Measurements from ENCODE around the gene UBE2J2.

UBE2J2 gene

DNA sequence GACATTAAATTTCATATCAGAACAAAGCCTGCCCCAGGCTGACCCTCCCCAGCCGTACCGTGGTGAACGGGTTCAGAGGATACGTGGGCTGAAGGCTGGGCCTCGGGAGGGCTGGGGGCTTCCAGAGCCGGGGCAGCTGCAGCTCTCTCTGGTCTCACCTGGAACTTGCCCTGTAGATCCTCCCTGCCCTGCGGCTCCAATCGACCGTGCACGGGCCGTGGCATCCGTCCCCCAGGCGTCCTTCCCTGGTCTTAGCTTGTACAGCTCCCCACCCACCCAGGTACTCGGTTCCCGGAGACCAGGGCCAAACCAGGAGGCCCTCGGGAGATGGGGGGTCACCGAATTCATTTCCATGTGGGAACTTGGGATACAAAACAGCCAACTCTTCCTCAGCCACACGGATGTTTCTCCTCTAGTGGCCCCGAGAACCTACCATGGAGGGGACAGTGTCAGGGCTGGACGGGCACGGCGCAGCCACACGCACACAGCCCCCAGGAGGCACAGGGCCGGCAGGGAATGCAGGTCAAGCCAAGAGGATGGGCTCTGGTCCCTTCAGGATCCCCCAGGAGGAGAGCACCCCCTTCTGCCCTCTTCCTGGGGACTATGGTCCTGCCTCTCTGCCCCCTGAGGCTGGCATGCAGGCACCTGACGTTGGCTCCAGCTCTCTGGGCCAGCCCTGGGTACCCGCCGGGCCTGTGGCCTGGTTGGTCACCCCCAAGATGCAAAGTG lies 38.5 kb downstream of the UBE2J2 start (continued):
- TF ChIP-seq ZNF8 (CRISPR knock-in tag; IDR thresholded peaks at IDR 0.05) (no peak), ISL1 (CRISPR knock-in tag; IDR thresholded peaks at IDR 0.05) (no peak), ZNF70 (CRISPR knock-in tag; IDR thresholded peaks at IDR 0.05) (no peak), ZFP30 (CRISPR knock-in tag; IDR thresholded peaks at IDR 0.05) (no peak)
- TF ChIP-seq, protein P1, sequence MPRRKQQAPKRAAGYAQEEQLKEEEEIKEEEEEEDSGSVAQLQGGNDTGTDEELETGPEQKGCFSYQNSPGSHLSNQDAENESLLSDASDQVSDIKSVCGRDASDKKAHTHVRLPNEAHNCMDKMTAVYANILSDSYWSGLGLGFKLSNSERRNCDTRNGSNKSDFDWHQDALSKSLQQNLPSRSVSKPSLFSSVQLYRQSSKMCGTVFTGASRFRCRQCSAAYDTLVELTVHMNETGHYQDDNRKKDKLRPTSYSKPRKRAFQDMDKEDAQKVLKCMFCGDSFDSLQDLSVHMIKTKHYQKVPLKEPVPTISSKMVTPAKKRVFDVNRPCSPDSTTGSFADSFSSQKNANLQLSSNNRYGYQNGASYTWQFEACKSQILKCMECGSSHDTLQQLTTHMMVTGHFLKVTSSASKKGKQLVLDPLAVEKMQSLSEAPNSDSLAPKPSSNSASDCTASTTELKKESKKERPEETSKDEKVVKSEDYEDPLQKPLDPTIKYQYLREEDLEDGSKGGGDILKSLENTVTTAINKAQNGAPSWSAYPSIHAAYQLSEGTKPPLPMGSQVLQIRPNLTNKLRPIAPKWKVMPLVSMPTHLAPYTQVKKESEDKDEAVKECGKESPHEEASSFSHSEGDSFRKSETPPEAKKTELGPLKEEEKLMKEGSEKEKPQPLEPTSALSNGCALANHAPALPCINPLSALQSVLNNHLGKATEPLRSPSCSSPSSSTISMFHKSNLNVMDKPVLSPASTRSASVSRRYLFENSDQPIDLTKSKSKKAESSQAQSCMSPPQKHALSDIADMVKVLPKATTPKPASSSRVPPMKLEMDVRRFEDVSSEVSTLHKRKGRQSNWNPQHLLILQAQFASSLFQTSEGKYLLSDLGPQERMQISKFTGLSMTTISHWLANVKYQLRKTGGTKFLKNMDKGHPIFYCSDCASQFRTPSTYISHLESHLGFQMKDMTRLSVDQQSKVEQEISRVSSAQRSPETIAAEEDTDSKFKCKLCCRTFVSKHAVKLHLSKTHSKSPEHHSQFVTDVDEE (CRISPR knock-in tag; IDR thresholded peaks at IDR 0.05) = no peak

DNA sequence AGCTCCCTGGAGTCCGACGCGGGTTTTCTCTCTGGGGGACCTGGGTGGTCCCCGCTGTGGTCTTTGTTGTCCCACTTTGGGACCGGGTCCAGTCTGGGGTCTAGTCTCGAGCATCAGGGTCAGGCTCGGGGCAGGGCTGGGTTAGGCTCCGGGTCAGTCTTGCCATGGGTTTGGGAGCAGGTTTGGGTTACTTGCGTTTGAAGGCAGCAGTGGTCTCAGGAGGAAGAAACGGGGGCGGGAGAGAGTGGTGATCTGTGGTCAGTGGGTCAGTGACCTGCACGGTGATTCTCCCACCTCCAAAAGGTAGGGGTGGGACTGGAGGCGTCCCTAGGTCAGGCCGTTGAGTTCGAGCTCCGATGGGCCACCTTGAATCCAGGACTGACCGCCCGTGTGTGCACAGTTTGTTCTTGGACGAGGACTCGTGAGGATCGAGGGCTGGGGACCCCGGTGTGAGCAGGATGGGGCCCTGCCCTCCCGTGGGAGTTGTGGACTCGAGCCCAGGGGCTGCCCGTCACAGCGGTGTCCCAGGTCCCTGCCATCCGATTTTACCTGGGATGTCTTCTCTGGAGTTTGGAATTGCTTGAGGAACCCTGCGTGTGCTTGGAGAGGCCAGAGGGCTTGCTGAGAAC lies 39.4 kb downstream of the UBE2J2 start:
- TF ChIP-seq OSR1 (CRISPR knock-in tag; IDR thresholded peaks at IDR 0.05) (no peak), ZNF565 (CRISPR knock-in tag; conservative IDR thresholded peaks at IDR 0.05; ENCODE audit: low read depth) (no peak), ZFP30 (CRISPR knock-in tag; IDR thresholded peaks at IDR 0.05) (no peak), CSDC2 (CRISPR knock-in tag; IDR thresholded peaks at IDR 0.05) (no peak), TCF4 (CRISPR knock-in tag; IDR thresholded peaks at IDR 0.05; ENCODE audit: borderline replicate concordance) (no peak), ESRRG (CRISPR knock-in tag; IDR thresholded peaks at IDR 0.05) (no peak), ZNF70 (CRISPR knock-in tag; IDR thresholded peaks at IDR 0.05) (no peak), ZNF8 (CRISPR knock-in tag; IDR thresholded peaks at IDR 0.05) (no peak), SNAI2 (CRISPR knock-in tag; IDR thresholded peaks at IDR 0.05) (no peak), ZFP3 (CRISPR knock-in tag; IDR thresholded peaks at IDR 0.05) (no peak), ZC3H10 (CRISPR knock-in tag; IDR thresholded peaks at IDR 0.05) (no peak), BACH2 (CRISPR knock-in tag; IDR thresholded peaks at IDR 0.05; ENCODE audit: borderline replicate concordance) (no peak), ISL1 (CRISPR knock-in tag; IDR thresholded peaks at IDR 0.05) (no peak), ARNTL (CRISPR knock-in tag; IDR thresholded peaks at IDR 0.05; ENCODE audit: borderline replicate concordance, low read depth) (no peak), RARB (CRISPR knock-in tag; IDR thresholded peaks at IDR 0.05) (no peak)
- TF ChIP-seq, protein P2, sequence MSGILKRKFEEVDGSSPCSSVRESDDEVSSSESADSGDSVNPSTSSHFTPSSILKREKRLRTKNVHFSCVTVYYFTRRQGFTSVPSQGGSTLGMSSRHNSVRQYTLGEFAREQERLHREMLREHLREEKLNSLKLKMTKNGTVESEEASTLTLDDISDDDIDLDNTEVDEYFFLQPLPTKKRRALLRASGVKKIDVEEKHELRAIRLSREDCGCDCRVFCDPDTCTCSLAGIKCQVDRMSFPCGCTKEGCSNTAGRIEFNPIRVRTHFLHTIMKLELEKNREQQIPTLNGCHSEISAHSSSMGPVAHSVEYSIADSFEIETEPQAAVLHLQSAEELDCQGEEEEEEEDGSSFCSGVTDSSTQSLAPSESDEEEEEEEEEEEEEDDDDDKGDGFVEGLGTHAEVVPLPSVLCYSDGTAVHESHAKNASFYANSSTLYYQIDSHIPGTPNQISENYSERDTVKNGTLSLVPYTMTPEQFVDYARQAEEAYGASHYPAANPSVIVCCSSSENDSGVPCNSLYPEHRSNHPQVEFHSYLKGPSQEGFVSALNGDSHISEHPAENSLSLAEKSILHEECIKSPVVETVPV (CRISPR knock-in tag; IDR thresholded peaks at IDR 0.05) = no peak
- TF ChIP-seq, protein P3, sequence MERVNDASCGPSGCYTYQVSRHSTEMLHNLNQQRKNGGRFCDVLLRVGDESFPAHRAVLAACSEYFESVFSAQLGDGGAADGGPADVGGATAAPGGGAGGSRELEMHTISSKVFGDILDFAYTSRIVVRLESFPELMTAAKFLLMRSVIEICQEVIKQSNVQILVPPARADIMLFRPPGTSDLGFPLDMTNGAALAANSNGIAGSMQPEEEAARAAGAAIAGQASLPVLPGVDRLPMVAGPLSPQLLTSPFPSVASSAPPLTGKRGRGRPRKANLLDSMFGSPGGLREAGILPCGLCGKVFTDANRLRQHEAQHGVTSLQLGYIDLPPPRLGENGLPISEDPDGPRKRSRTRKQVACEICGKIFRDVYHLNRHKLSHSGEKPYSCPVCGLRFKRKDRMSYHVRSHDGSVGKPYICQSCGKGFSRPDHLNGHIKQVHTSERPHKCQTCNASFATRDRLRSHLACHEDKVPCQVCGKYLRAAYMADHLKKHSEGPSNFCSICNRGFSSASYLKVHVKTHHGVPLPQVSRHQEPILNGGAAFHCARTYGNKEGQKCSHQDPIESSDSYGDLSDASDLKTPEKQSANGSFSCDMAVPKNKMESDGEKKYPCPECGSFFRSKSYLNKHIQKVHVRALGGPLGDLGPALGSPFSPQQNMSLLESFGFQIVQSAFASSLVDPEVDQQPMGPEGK (CRISPR knock-in tag; IDR thresholded peaks at IDR 0.05; ENCODE audit: borderline replicate concordance) = no peak
- TF ChIP-seq, protein P4, sequence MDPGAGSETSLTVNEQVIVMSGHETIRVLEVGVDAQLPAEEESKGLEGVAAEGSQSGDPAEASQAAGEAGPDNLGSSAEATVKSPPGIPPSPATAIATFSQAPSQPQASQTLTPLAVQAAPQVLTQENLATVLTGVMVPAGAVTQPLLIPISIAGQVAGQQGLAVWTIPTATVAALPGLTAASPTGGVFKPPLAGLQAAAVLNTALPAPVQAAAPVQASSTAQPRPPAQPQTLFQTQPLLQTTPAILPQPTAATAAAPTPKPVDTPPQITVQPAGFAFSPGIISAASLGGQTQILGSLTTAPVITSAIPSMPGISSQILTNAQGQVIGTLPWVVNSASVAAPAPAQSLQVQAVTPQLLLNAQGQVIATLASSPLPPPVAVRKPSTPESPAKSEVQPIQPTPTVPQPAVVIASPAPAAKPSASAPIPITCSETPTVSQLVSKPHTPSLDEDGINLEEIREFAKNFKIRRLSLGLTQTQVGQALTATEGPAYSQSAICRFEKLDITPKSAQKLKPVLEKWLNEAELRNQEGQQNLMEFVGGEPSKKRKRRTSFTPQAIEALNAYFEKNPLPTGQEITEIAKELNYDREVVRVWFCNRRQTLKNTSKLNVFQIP (CRISPR knock-in tag; IDR thresholded peaks at IDR 0.05; ENCODE audit: borderline replicate concordance, low read depth) = no peak
- TF ChIP-seq, protein P1 (CRISPR knock-in tag; IDR thresholded peaks at IDR 0.05) = no peak
- ATAC-seq = no peak

Measured in SK-N-SH treated with all-trans-retinoic acid at 6 μM for 48 hours (cell line).